ENCODE data around the gene CDH23.

Gene CDH23

GRCh38 chr10:71468363-71469094 is 71.8 kb downstream of the CDH23 start:
- no peak for DNase-seq

GRCh38 chr10:71471006-71471405 is 74.3 kb downstream of the CDH23 start:
- DNase-seq, result no peak

- no peak for DNase-seq
These were observed 75.2 kb downstream of the CDH23 start for GRCh38 chr10:71471957-71472365.

- no peak for DNase-seq
These were observed 75.7 kb downstream of the CDH23 start for GRCh38 chr10:71472466-71472865.

- DNase-seq, result no peak
These were observed 76.2 kb downstream of the CDH23 start for GRCh38 chr10:71472912-71473311.

GRCh38 chr10:71473671-71474599 is 77.2 kb downstream of the CDH23 start:
- DNase-seq, result no peak

- no peak for DNase-seq
These were observed 78.1 kb downstream of the CDH23 start for GRCh38 chr10:71474702-71475242.

- no peak for DNase-seq
These were observed 78.6 kb downstream of the CDH23 start for GRCh38 chr10:71475243-71475871.

- DNase-seq, result no peak
These were observed 79.7 kb downstream of the CDH23 start for GRCh38 chr10:71476228-71477011.

GRCh38 chr10:71478173-71478572 is 81.5 kb downstream of the CDH23 start:
- DNase-seq, result no peak

- DNase-seq, result no peak
These were observed 82.2 kb downstream of the CDH23 start for GRCh38 chr10:71478813-71479365.

- no peak for DNase-seq
These were observed 83.1 kb downstream of the CDH23 start for GRCh38 chr10:71479831-71480230.

GRCh38 chr10:71480662-71481061 is 83.9 kb downstream of the CDH23 start:
- no peak for DNase-seq

GRCh38 chr10:71481746-71482410 is 85.2 kb downstream of the CDH23 start:
- DNase-seq, result no peak

GRCh38 chr10:71482620-71483019 is 85.9 kb downstream of the CDH23 start:
- no peak for DNase-seq

- no peak for DNase-seq
These were observed 86.4 kb downstream of the CDH23 start for GRCh38 chr10:71483135-71483534.

- no peak for DNase-seq
These were observed 87.4 kb downstream of the CDH23 start for GRCh38 chr10:71483885-71484751.

- DNase-seq, result peak; percentile 15
These were observed 89.9 kb downstream of the CDH23 start for GRCh38 chr10:71486484-71487114.

GRCh38 chr10:71487726-71488125 is 91.0 kb downstream of the CDH23 start:
- DNase-seq, result no peak

- no peak for DNase-seq
These were observed 92.4 kb downstream of the CDH23 start for GRCh38 chr10:71489077-71489476.
